ENCODE measurements around the gene ARMC6.
"Not testable (repeated sequence)": the region's sequence is repeated elsewhere in the genome, so short reads cannot be mapped to it uniquely, and the experiment has no call there.

The ARMC6 gene

DNA sequence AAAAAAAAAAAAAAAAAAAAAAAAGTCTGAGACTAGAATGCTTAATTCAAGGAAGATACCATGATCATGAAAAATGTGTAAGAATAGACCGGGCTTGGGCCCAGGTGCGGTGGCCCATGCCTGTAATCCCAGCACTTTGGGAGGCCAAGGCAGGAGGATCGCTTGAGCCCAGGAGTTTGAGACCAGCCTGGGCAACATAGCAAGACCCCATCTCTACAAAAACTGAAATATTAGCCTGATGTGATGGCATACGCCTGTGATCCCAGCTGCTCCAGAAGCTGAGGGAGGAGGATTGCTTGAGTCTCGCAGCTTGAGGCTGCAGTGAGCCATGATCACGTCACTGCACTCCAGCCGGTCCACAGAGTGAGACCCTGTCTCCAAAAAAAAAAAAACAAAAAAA is 73.5 kb downstream of the ARMC6 start:
- not testable (repeated sequence) for DNase-seq (ENCODE audit: low read depth in 2 of 2)

DNA sequence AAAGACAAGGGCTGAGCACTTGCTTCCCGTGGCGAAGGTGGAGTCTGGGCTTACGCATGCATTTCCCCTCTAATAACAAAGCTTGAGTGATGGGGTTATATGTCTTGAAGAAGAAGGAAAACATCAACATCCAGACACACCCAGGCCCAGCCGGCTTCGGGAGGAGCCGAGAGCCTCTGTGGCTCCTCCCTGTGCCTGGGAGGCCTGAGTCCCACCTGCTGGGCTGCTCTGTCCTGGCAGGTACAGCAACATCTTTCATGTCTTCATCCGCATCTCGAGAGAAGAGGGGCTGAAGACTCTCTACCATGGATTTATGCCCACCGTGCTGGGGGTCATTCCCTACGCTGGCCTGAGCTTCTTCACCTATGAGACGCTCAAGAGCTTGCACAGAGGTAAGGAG is 74.3 kb downstream of the ARMC6 start:
- no peak for DNase-seq (ENCODE audit: low read depth in 2 of 2)
